GM12864 (cell line): ENCODE results near the gene TSG101.

Experiments
- DNase-seq: peaks from one replicate; pipeline ENCODE4 v3.0.0-alpha.2; 2011; ENCODE audit warnings: low read depth
- H3K4me3 ChIP-seq: 2 replicates; pipeline ENCODE4 v1.5.1; 2011; ENCODE audit warnings: mild to moderate bottlenecking, low read depth, low read length, control low read depth
- CTCF ChIP-seq: IDR thresholded peaks from 2 replicates; pipeline ENCODE4 v1.5.1; 2011; ENCODE audit warnings: low read depth, mild to moderate bottlenecking, moderate library complexity, low read length, control low read depth, inconsistent platforms; ENCODE audit errors: missing control alignments

The TSG101 gene

GRCh38 chr11:18548001-18548400 is 21.3 kb upstream of the TSG101 start:
- H3K4me3 ChIP-seq: no peak overlapping the region
- no peak for DNase-seq
- no peak for TF ChIP-seq CTCF

DNA sequence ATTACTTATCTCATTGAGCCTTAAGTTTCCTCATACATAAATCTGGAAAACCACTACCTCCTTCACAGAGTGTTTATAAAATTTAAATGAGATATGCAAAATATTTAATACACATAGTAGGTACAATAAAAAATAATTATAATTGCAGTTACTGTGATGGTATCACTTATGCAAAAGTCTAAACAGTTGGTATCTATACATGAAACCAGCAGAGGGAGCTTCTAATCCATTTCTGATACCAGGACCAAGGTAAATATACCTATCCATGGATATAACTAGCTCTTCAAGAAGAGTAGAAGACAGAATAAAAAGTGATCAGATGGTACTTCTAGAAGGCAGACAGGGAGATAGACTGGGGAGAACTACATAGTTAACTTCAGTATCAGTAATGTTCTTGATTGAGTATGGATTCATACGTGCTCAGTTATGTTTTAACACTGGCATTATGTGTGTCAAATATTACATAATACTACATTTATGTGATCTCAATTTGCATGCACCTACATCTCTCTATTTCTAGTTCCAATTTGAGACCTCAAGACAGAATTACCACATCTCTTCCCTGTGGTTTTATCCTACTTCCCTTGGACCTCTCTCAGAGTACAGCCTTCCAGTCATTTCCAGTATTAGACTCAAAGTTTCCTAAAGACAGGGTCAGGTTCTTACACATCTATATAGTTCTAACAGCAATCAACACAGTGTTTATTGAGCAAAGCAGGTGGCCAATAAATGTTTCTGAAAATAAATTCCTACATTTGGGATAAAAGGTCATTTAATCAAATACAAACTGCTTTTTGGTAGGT is 13.7 kb upstream of the TSG101 start:
- DNase-seq: no peak
- H3K4me3 ChIP-seq: no peak overlapping the region
- TF ChIP-seq CTCF: peak; percentile 26

DNA sequence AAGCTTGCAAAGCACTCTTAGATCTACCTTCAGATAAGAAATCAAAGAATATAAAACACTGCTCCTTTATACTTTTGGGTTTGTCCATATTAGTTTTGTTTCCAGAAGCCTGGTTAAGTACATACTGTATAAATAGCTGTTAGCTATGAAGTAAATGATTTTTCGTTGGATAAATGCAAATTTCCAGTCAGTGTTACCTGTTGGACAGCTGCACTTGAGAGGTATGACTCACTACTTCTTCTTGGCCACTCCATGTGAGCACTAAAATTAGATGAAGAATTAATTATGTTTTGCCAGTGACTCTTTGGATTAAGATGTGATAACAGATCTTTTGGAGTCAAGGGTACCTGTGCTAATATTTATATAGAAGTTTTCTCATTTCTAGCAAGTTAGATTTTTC is 9.5 kb upstream of the TSG101 start:
- TF ChIP-seq CTCF: no peak
- no peak overlapping the region for H3K4me3 ChIP-seq
- no peak for DNase-seq

- DNase-seq: no peak
- no peak overlapping the region for H3K4me3 ChIP-seq
- TF ChIP-seq CTCF: no peak
Observed at GRCh38 chr11:18534245-18534644, 7.5 kb upstream of the TSG101 start.

DNA sequence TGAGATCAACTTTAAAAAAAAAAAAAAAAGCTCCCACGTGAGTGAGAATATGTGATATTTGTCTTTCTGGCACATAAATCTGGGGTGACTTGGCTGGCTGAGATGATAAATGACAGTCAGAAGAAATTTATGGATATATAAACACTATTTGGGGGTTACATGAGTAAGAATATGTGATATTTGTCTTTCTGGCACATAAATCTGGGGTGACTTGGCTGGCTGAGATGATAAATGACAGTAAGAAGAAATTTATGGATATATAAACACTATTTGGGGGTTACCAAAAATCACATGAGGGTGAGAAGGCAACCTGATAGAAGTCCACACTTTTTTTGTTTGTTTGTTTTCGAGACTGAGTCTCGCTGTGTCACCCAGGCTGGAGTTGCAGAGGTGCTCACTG is 6.6 kb upstream of the TSG101 start:
- TF ChIP-seq CTCF: no peak
- DNase-seq: no peak
- no peak overlapping the region for H3K4me3 ChIP-seq

DNA sequence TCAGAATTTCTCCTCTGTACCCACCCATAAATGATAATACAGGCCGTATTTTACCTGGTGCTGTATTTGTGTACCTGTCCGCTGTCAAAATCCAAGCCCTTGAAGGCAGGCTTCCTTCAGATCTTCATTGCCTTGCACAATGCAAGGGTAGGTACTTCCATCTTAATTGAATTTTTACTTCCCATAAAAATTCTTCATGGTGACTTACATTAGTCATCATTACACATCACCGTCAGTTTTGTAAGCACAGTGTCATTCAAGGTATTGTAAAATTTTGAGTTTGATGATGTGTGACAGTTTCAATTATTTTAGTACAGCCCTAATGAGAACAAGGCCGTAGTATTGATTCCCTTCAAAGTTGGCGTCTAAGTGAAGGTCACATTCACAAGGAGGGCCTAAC is 770 bp upstream of the TSG101 start:
- peak overlapping the region; percentile 97 for H3K4me3 ChIP-seq
- no peak for TF ChIP-seq CTCF
- DNase-seq: no peak

- TF ChIP-seq CTCF: no peak
- peak overlapping the region; percentile 97 for H3K4me3 ChIP-seq
- no peak for DNase-seq
Observed at GRCh38 chr11:18526130-18526520, 617 bp downstream of the TSG101 start.
